Measurements from ENCODE around the gene TMEM186. TPM values are rescaled to one million over a fixed set of nuclear protein-coding genes. Genes with fewer than 3 reads are reported as not detected.

The TMEM186 gene
- total and polyA plus RNA-seq, 2 donors = 6.3 to 14.2 TPM

DNA sequence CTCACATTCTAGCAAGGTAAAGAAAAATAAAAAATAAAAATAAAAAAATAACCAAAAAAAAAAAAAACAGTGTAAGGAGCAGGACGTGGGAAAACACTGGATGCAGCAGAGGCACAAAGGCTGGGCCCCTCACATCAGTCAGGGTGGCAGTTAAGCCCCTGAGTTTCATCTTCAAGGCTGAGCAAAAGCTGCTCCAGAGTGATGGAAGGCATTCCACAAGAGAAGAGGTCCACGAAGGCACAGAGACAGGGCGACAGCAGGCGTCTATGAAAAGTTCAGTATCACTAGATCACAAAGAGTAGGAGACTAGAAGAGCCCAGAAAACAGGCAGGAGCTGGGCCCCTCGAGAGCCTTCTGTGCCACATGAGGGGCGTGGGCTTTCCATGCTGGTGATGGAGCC is 12.0 kb downstream of the TMEM186 start:
- no peak for DNase-seq (ENCODE audit: low read depth in 6 of 9, low spot score in 9 of 9)
- Histone ChIP-seq H3K27me3 (ENCODE audit: control insufficient read depth in 2 of 2, insufficient read depth in 1 of 2, low read length in 1 of 2) (no peaks in the 10 kb centered on the region), H3K4me3 (ENCODE audit: low read length in 2 of 2) (no peak overlapping the region), H3K36me3 (ENCODE audit: control insufficient read depth in 2 of 2, insufficient read depth in 2 of 2, low read length in 1 of 2) (no peaks in the 10 kb centered on the region), H3K4me1 (ENCODE audit: control insufficient read depth in 2 of 2, insufficient read depth in 2 of 2, low read length in 2 of 2) (no peaks in the 10 kb centered on the region), H3K27ac (ENCODE audit: low read depth in 1 of 2, low read length in 1 of 2) (no peak overlapping the region), H3K9me3 (ENCODE audit: control insufficient read depth in 2 of 2, insufficient read depth in 1 of 2, low read length in 1 of 2) (no peaks in the 10 kb centered on the region)
- WGBS = 94% methylated on average over 6 of the region's 6 CpGs

DNA sequence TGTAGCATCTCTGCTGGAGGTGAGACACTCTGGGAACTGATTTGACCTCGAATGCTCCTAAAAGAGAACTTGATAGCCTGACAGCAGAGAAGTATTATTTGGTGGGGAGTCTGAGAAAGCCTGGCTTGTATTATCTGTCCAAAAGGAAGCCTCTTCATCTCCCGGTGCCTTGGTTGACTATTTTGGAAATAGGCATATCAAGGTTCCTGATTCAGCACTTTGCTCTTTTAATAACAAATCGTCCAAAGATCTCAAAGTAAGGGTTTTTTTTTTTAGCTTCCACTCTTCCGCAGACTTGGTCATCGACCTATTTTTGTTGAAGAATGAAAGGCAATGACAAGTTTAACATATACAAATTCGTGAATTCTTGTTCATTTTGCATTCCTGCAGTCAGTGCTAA is 14.8 kb downstream of the TMEM186 start:
- H3K36me3 ChIP-seq (ENCODE audit: control insufficient read depth in 2 of 2, insufficient read depth in 2 of 2, low read length in 1 of 2) = peaks cover 0 to under 1% of the 10 kb centered on the region in 2 donors
- 78% methylated on average over 6 of the region's 6 CpGs for WGBS

DNA sequence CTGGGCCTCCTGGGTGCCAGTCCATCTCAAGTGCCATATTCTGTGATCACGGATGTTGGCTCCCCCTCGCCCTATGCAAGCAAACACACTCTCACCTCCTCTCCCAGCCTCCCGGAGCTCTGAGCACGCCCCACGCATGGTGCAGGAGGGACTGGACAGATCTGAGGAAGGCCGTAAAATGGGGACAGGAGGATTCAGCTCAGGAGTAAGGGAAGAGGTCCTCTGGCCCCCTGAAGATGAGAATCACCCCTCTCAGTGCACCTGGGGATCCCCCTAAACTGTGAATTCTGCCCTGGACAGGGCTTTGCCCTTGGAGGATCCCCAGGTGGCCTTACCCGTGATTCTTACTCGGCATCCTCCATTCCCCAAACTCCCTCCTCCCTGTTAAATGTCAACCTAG is 15.6 kb downstream of the TMEM186 start:
- H3K27me3 ChIP-seq (ENCODE audit: control insufficient read depth in 2 of 2, insufficient read depth in 1 of 2, low read length in 1 of 2) = no peaks in the 10 kb centered on the region
- H3K4me1 ChIP-seq (ENCODE audit: control insufficient read depth in 2 of 2, insufficient read depth in 2 of 2, low read length in 2 of 2) = no peaks in the 10 kb centered on the region
- WGBS = over 99% methylated on average over 8 of the region's 8 CpGs
- DNase-seq (ENCODE audit: low read depth in 6 of 9, low spot score in 9 of 9) = no peak
- H3K9me3 ChIP-seq (ENCODE audit: control insufficient read depth in 2 of 2, insufficient read depth in 1 of 2, low read length in 1 of 2) = no peaks in the 10 kb centered on the region
- no peak overlapping the region for H3K4me3 ChIP-seq (ENCODE audit: low read length in 2 of 2)
- H3K27ac ChIP-seq (ENCODE audit: low read depth in 1 of 2, low read length in 1 of 2) = no peak overlapping the region
- peaks cover 0 to 2% of the 10 kb centered on the region in 2 donors for H3K36me3 ChIP-seq (ENCODE audit: control insufficient read depth in 2 of 2, insufficient read depth in 2 of 2, low read length in 1 of 2)

More for the DNA sequence above, 14.8 kb downstream of the TMEM186 start:
- H3K27ac ChIP-seq (ENCODE audit: low read depth in 1 of 2, low read length in 1 of 2) = no peak overlapping the region
- no peaks in the 10 kb centered on the region for H3K9me3 ChIP-seq (ENCODE audit: control insufficient read depth in 2 of 2, insufficient read depth in 1 of 2, low read length in 1 of 2)
- H3K27me3 ChIP-seq (ENCODE audit: control insufficient read depth in 2 of 2, insufficient read depth in 1 of 2, low read length in 1 of 2) = no peaks in the 10 kb centered on the region
- no peak for DNase-seq (ENCODE audit: low read depth in 6 of 9, low spot score in 9 of 9)
- H3K4me1 ChIP-seq (ENCODE audit: control insufficient read depth in 2 of 2, insufficient read depth in 2 of 2, low read length in 2 of 2) = no peaks in the 10 kb centered on the region
- no peak overlapping the region for H3K4me3 ChIP-seq (ENCODE audit: low read length in 2 of 2)

DNA sequence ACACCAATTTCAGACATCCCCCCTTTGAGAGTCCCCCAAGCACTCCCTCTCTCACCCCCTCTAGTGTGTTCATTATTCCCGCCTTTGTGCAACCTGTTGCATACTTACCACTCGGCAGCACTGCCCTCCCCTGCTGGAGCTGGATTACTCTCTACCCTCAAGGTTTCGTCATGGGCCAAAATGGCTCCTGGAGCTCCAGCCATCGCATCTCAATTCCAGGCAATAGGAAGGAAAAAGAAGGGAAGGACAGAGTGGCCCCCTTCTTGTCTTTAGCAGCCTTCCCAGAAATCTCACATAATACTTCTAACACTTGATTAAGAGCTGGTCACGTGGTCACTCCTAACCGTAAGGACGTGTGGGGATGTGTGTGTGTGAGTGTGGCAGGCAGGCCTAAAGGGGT is 20.2 kb downstream of the TMEM186 start:
- H3K27ac ChIP-seq (ENCODE audit: low read depth in 1 of 2, low read length in 1 of 2) = no peak overlapping the region
- no peaks in the 10 kb centered on the region for H3K27me3 ChIP-seq (ENCODE audit: control insufficient read depth in 2 of 2, insufficient read depth in 1 of 2, low read length in 1 of 2)
- no peaks in the 10 kb centered on the region for H3K4me1 ChIP-seq (ENCODE audit: control insufficient read depth in 2 of 2, insufficient read depth in 2 of 2, low read length in 2 of 2)
- peaks cover 0 to 12% of the 10 kb centered on the region in 2 donors for H3K36me3 ChIP-seq (ENCODE audit: control insufficient read depth in 2 of 2, insufficient read depth in 2 of 2, low read length in 1 of 2)
- no peaks in the 10 kb centered on the region for H3K9me3 ChIP-seq (ENCODE audit: control insufficient read depth in 2 of 2, insufficient read depth in 1 of 2, low read length in 1 of 2)
- H3K4me3 ChIP-seq (ENCODE audit: low read length in 2 of 2) = no peak overlapping the region
- 93% methylated on average over 7 of the region's 7 CpGs for whole genome bisulfite sequencing
- no peak for DNase-seq (ENCODE audit: low read depth in 6 of 9, low spot score in 9 of 9)

DNA sequence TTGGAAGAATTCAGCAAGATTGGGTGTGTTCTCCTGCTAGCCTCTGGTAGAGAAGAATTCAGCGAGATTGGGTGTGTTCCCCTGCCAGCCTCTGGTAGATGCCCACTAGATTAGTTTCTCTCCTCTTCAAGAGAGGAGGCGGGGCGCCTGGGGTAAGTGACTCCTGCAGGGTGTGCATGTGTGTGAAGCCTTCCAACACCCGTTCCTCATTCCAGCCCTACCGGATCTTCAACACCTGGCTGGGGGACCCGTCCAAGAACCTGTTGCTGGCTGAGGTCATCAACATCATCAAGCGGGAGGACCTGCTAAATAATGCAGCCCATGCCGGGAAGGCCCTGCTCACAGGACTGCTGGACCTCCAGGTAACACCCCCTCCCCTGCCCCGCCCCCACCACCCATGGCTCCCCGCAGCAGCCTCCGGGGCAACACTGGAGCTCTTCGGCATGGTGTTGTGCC is 21.3 kb downstream of the TMEM186 start:
- DNase-seq (ENCODE audit: low read depth in 6 of 9, low spot score in 9 of 9) = no peak
- Histone ChIP-seq H3K27me3 (ENCODE audit: control insufficient read depth in 2 of 2, insufficient read depth in 1 of 2, low read length in 1 of 2) (no peaks in the 10 kb centered on the region), H3K36me3 (ENCODE audit: control insufficient read depth in 2 of 2, insufficient read depth in 2 of 2, low read length in 1 of 2) (peaks cover 0 to 12% of the 10 kb centered on the region in 2 donors), H3K4me3 (ENCODE audit: low read length in 2 of 2) (no peak overlapping the region), H3K9me3 (ENCODE audit: control insufficient read depth in 2 of 2, insufficient read depth in 1 of 2, low read length in 1 of 2) (no peaks in the 10 kb centered on the region), H3K4me1 (ENCODE audit: control insufficient read depth in 2 of 2, insufficient read depth in 2 of 2, low read length in 2 of 2) (no peaks in the 10 kb centered on the region), H3K27ac (ENCODE audit: low read depth in 1 of 2, low read length in 1 of 2) (no peak overlapping the region)
- WGBS = 94% methylated on average over 12 of the region's 12 CpGs

DNA sequence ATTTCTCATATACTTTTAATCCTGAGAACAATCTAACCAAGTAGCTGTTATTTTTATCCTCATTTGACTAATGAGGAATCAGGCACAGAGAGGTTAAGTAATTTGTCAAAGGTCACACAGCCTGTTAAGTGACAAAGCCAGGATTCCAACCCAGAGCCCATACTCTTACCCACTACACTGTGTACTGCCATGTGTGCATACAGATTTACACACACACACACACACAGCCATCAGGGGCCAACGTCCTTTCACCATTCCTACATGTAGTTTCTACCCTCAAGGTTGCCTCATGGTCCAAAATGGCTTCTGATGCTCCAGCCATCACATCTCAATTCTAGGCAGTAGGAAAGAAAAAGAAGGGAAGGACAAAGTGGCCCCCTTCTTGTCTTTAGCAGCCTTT is 22.1 kb downstream of the TMEM186 start:
- no peak overlapping the region for H3K4me3 ChIP-seq (ENCODE audit: low read length in 2 of 2)
- no peaks in the 10 kb centered on the region for H3K9me3 ChIP-seq (ENCODE audit: control insufficient read depth in 2 of 2, insufficient read depth in 1 of 2, low read length in 1 of 2)
- peaks cover 0 to 12% of the 10 kb centered on the region in 2 donors for H3K36me3 ChIP-seq (ENCODE audit: control insufficient read depth in 2 of 2, insufficient read depth in 2 of 2, low read length in 1 of 2)
- H3K4me1 ChIP-seq (ENCODE audit: control insufficient read depth in 2 of 2, insufficient read depth in 2 of 2, low read length in 2 of 2) = no peaks in the 10 kb centered on the region
- no peak for DNase-seq (ENCODE audit: low read depth in 6 of 9, low spot score in 9 of 9)
- WGBS = 91% methylated on average over 1 of the region's 1 CpG
- H3K27ac ChIP-seq (ENCODE audit: low read depth in 1 of 2, low read length in 1 of 2) = no peak overlapping the region
- H3K27me3 ChIP-seq (ENCODE audit: control insufficient read depth in 2 of 2, insufficient read depth in 1 of 2, low read length in 1 of 2) = no peaks in the 10 kb centered on the region

DNA sequence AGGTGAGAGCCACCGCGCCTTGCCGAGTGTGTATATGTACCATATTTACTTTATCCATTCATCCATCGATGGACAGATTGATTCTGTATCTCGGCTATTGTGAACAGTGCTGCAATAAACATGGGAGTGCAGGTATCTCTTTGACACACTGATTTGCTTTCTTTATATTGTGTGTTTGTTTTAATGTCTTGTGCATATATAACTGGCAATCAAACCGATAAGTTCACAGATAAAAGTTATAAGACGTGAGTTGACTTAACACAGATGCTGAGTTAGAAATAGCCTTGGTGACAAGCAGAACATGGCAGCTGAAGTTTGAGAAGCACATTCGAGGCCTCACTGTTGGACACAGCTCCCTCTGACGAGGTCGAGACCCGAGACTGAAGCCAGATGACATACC is 23.2 kb downstream of the TMEM186 start:
- no peak overlapping the region for H3K4me3 ChIP-seq (ENCODE audit: low read length in 2 of 2)
- no peak overlapping the region for H3K27ac ChIP-seq (ENCODE audit: low read depth in 1 of 2, low read length in 1 of 2)
- H3K36me3 ChIP-seq (ENCODE audit: control insufficient read depth in 2 of 2, insufficient read depth in 2 of 2, low read length in 1 of 2) = peaks cover 0 to 12% of the 10 kb centered on the region in 2 donors
- no peaks in the 10 kb centered on the region for H3K27me3 ChIP-seq (ENCODE audit: control insufficient read depth in 2 of 2, insufficient read depth in 1 of 2, low read length in 1 of 2)
- WGBS = 98% methylated on average over 11 of the region's 11 CpGs
- H3K9me3 ChIP-seq (ENCODE audit: control insufficient read depth in 2 of 2, insufficient read depth in 1 of 2, low read length in 1 of 2) = no peaks in the 10 kb centered on the region
- DNase-seq (ENCODE audit: low read depth in 6 of 9, low spot score in 9 of 9) = no peak
- H3K4me1 ChIP-seq (ENCODE audit: control insufficient read depth in 2 of 2, insufficient read depth in 2 of 2, low read length in 2 of 2) = no peaks in the 10 kb centered on the region

DNA sequence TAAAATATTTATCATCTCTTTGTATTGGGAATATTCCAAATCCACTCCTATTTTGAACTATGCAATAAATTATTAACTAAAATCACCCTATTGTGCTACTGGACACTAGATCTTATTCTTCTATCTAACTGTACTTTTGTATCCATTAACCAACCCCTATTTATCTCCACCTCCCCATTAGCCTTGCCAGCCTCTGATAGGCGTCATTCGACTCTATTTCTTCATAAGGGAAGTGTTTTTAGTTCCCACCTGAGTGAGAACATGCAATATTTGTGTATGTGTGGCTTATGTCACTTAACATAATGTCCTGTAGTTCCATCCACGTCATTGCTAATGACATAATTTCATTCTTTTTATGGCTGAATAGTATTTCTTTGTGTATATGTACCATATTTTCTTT is 23.9 kb downstream of the TMEM186 start:
- no peak for DNase-seq (ENCODE audit: low read depth in 6 of 9, low spot score in 9 of 9)
- WGBS = 81% methylated on average over 3 of the region's 3 CpGs
- H3K36me3 ChIP-seq (ENCODE audit: control insufficient read depth in 2 of 2, insufficient read depth in 2 of 2, low read length in 1 of 2) = peaks cover 0 to 15% of the 10 kb centered on the region in 2 donors
- no peaks in the 10 kb centered on the region for H3K4me1 ChIP-seq (ENCODE audit: control insufficient read depth in 2 of 2, insufficient read depth in 2 of 2, low read length in 2 of 2)
- H3K27me3 ChIP-seq (ENCODE audit: control insufficient read depth in 2 of 2, insufficient read depth in 1 of 2, low read length in 1 of 2) = no peaks in the 10 kb centered on the region
- H3K4me3 ChIP-seq (ENCODE audit: low read length in 2 of 2) = no peak overlapping the region
- no peaks in the 10 kb centered on the region for H3K9me3 ChIP-seq (ENCODE audit: control insufficient read depth in 2 of 2, insufficient read depth in 1 of 2, low read length in 1 of 2)
- H3K27ac ChIP-seq (ENCODE audit: low read depth in 1 of 2, low read length in 1 of 2) = no peak overlapping the region

DNA sequence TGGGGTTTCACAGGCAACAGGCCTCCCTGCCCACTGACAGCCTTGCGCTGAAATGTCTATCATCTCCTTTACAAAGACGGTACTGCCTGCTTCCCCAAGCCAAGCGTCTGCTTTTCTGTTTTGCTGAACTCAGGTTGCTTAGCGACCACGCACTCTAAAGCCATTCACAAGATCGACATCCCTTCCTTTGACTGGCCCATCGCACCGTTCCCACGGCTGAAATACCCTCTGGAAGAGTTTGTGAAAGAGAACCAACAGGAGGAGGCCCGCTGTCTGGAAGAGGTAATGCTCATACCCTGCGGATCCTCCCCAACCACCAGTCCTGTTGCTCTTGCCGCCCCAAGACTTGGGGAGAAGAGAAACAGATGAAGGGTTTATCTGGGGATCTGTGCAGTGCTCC is 28.7 kb downstream of the TMEM186 start:
- Histone ChIP-seq H3K36me3 (ENCODE audit: control insufficient read depth in 2 of 2, insufficient read depth in 2 of 2, low read length in 1 of 2) (peaks cover 0 to 8% of the 10 kb centered on the region in 2 donors), H3K27ac (ENCODE audit: low read depth in 1 of 2, low read length in 1 of 2) (no peak overlapping the region), H3K9me3 (ENCODE audit: control insufficient read depth in 2 of 2, insufficient read depth in 1 of 2, low read length in 1 of 2) (no peaks in the 10 kb centered on the region), H3K27me3 (ENCODE audit: control insufficient read depth in 2 of 2, insufficient read depth in 1 of 2, low read length in 1 of 2) (no peaks in the 10 kb centered on the region), H3K4me3 (ENCODE audit: low read length in 2 of 2) (no peak overlapping the region), H3K4me1 (ENCODE audit: control insufficient read depth in 2 of 2, insufficient read depth in 2 of 2, low read length in 2 of 2) (no peaks in the 10 kb centered on the region)
- 92% methylated on average over 12 of the region's 12 CpGs for WGBS
- no peak for DNase-seq (ENCODE audit: low read depth in 6 of 9, low spot score in 9 of 9)

DNA sequence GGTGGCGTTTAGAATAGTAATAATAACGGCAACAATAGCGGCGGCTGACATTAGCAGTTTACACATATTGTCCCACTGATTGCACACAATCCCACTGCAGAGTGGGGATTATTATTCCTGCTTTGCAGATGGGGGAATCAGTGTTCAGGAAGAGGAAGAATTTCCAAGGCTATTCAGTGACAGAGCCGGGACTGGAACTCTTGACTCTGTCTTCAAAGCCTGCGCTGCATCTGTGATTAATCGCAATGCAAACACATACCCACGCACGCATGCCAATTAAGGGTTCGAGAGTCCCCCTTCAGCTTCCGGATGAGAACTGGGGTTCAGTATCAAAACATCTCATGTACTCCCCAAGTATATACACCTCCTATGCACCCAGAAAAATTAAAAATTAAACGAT is 29.2 kb downstream of the TMEM186 start:
- Histone ChIP-seq H3K36me3 (ENCODE audit: control insufficient read depth in 2 of 2, insufficient read depth in 2 of 2, low read length in 1 of 2) (peaks cover 0 to 8% of the 10 kb centered on the region in 2 donors), H3K27ac (ENCODE audit: low read depth in 1 of 2, low read length in 1 of 2) (no peak overlapping the region), H3K4me3 (ENCODE audit: low read length in 2 of 2) (no peak overlapping the region), H3K4me1 (ENCODE audit: control insufficient read depth in 2 of 2, insufficient read depth in 2 of 2, low read length in 2 of 2) (no peaks in the 10 kb centered on the region), H3K27me3 (ENCODE audit: control insufficient read depth in 2 of 2, insufficient read depth in 1 of 2, low read length in 1 of 2) (no peaks in the 10 kb centered on the region), H3K9me3 (ENCODE audit: control insufficient read depth in 2 of 2, insufficient read depth in 1 of 2, low read length in 1 of 2) (no peaks in the 10 kb centered on the region)
- no peak for DNase-seq (ENCODE audit: low read depth in 6 of 9, low spot score in 9 of 9)
- WGBS = 98% methylated on average over 12 of the region's 12 CpGs
